ENCODE data around the gene SLC24A4. TPM values are rescaled to one million over a fixed set of nuclear protein-coding genes. Genes with fewer than 3 reads are reported as not detected.

Gene SLC24A4
- total and polyA plus RNA-seq, 12 donors, result 0.08 to 0.74 (median 0.24) TPM

DNA sequence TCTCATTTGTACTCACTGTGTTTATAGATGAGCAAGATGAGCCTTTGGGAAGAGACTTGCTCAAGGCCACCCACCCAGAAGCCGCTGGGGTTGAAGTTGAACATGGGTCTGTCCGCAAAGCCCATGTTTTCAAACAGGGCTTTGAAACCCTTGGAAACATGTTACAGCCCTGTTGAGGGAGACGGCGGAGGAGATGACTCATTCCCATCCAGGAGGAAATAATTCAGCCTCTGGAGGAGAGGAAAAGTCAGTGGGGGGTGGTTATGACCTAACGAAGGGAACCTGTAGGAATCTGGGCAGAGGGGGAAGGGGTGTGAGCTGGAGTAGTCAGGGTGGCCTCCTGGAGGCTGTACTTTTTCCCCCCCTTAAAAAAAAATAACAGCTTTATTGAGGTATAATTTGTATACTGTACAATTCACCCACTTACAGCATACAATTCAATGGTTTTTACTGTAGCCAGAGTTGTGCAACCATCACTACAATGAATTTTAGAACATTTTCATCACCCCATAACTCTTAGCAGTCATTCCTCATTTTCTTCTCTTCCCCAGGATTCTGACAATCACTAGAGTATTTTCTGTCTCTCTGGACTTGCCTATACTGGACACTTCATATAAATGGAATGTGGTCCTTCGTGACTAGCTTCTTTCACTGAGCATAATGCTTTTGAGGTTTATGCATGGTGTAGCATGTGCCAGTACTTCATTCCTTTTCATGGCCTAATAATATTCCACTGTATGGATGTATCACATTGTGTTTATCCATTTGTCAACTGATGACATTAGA, 188.7 kb downstream of the SLC24A4 start:
- Histone ChIP-seq H3K9me3 (no peaks in the 10 kb centered on the region), H3K27ac (peak overlapping the region in 8 of 10 donors; percentile 22 to 75 (median 58)), H3K4me3 (peak overlapping the region in 1 of 10 donors; percentile 74), H3K4me1 (peaks cover 0 to 61% (median 37%) of the 10 kb centered on the region in 9 donors), H3K36me3 (no peaks in the 10 kb centered on the region), H3K27me3 (peaks cover 0 to 4% (median 0%) of the 10 kb centered on the region in 7 donors)
- whole genome bisulfite sequencing, 2 donors, result 52 to 66% methylated on average over 6 of the region's 6 CpGs
- peak in 1 of 2 donors; percentile 63 for DNase-seq
- peak in 5 of 8 donors; percentile 36 to 68 (median 50) for ATAC-seq
- intact Hi-C loops (cut with DNase I), result loop anchor here in 4 of 10 donors (2.0 to 5.0 kb wide), 3 partner anchors 29 to 54 kb away; no protein-coding TSS in a partner anchor
- TF ChIP-seq, protein P1, sequence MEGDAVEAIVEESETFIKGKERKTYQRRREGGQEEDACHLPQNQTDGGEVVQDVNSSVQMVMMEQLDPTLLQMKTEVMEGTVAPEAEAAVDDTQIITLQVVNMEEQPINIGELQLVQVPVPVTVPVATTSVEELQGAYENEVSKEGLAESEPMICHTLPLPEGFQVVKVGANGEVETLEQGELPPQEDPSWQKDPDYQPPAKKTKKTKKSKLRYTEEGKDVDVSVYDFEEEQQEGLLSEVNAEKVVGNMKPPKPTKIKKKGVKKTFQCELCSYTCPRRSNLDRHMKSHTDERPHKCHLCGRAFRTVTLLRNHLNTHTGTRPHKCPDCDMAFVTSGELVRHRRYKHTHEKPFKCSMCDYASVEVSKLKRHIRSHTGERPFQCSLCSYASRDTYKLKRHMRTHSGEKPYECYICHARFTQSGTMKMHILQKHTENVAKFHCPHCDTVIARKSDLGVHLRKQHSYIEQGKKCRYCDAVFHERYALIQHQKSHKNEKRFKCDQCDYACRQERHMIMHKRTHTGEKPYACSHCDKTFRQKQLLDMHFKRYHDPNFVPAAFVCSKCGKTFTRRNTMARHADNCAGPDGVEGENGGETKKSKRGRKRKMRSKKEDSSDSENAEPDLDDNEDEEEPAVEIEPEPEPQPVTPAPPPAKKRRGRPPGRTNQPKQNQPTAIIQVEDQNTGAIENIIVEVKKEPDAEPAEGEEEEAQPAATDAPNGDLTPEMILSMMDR (IDR thresholded peaks at IDR 0.05), result no peak

DNA sequence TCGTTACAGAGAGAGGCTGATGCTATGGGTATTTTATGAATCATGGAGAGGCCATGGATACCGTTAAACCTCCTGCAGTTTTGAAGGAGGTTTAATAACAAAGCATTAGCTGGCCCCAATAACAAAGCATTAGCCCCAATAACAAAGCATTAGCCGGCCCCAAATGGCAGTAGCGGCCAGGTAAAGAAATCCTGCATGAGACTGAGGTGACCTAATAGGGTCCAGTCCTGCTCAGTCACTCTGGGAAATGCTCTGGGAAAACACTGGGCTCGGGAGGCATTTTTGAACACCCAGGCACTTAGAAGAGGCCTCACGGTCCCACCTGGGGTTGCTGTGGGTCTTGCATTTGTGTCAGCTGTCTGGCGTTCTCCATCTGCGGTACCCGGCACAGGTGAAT, 189.8 kb downstream of the SLC24A4 start:
- H3K27me3 ChIP-seq, result peaks cover 0 to 4% (median 0%) of the 10 kb centered on the region in 7 donors
- TF ChIP-seq, protein P1 (IDR thresholded peaks at IDR 0.05), result no peak
- H3K36me3 ChIP-seq, result no peaks in the 10 kb centered on the region
- 64 to 67% methylated on average over 9 of the region's 9 CpGs for WGBS, 2 donors
- intact Hi-C loops (cut with DNase I), result loop anchor here in 4 of 10 donors (2.0 to 5.0 kb wide), 3 partner anchors 28 to 56 kb away; no protein-coding TSS in a partner anchor
- H3K27ac ChIP-seq, result peak overlapping the region; percentile 64 to 98 (median 93)
- DNase-seq (no peak), ATAC-seq (no peak)
- peak overlapping the region in 9 of 10 donors; percentile 54 to 97 (median 86) for H3K4me3 ChIP-seq
- H3K9me3 ChIP-seq, result no peaks in the 10 kb centered on the region
- H3K4me1 ChIP-seq, result peaks cover 0 to 63% (median 39%) of the 10 kb centered on the region in 9 donors

DNA sequence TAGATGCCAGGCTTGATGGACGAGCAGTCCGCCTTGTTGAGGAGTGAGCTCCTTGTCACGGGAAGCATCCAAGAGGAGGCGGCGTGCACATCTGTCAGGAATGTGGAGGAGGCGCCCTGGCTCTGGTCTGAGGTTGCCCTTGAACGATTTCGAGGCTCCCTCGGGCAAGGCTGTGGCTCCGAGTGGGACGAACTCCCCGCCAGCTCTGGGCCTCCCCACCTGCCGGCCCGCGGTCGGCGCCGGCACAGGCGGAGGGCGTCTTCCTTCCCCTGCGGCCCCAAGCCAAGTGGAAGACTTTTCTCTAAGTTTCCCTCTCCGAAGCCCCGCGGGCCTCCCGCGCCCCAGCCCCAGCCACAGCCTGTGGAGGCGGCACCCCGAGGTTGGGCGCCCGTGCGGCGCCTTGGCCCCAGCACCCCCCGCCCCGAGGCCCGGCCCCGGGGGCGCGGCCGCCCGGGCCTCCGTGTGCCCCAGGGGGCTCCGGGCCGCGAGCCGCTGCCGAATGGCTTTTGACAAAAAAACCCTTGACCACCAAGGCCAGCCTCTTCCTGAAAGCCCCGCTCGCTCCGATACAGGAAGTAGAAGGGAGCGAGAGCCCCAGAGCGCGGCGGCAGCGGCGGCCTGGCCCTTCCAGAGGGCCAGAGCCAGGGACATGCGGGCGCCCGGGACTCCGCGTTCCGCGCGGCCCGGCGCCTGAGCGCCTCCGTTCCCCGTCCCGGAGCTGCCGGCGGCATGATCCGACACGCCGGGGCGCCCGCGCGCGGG, 190.4 kb downstream of the SLC24A4 start, which contains the start of gene RIN3:
RIN3 (plus strand) TSS at position 578 of the 762 bp plus-strand sequence; CDS start at position 730, 152 bp downstream.
- intact Hi-C loops (cut with DNase I), result loop anchor here in 4 of 10 donors (2.0 to 5.0 kb wide), 3 partner anchors 27 to 56 kb away; no protein-coding TSS in a partner anchor
- TF ChIP-seq, protein P1 (IDR thresholded peaks at IDR 0.05), result no peak
- H3K36me3 ChIP-seq, result no peaks in the 10 kb centered on the region
- H3K27me3 ChIP-seq, result peaks cover 0 to 4% (median 0%) of the 10 kb centered on the region in 7 donors
- peak within 1 kb of the TSS; percentile 64 to 98 (median 93) for H3K27ac ChIP-seq
- H3K9me3 ChIP-seq, result no peaks in the 10 kb centered on the region
- DNase-seq, result peak; percentile 66 to 67
- ATAC-seq, result peak; percentile 62 to 85 (median 75)
- peak within 1 kb of the TSS; percentile 54 to 97 (median 80) for H3K4me3 ChIP-seq
- peaks cover 0 to 66% (median 39%) of the 10 kb centered on the region in 9 donors for H3K4me1 ChIP-seq
- 4% methylated on average over 78 to 79 of the region's 79 CpGs for WGBS, 2 donors

Data from heart right ventricle (tissue), 16 donors.